ENCODE data around the gene RAB30. TPM values are rescaled to one million over a fixed set of nuclear protein-coding genes. Genes with fewer than 3 reads are reported as not detected.

Gene RAB30
- polyA plus RNA-seq, 3 donors, result 0.11 to 0.67 (median 0.54) TPM

DNA sequence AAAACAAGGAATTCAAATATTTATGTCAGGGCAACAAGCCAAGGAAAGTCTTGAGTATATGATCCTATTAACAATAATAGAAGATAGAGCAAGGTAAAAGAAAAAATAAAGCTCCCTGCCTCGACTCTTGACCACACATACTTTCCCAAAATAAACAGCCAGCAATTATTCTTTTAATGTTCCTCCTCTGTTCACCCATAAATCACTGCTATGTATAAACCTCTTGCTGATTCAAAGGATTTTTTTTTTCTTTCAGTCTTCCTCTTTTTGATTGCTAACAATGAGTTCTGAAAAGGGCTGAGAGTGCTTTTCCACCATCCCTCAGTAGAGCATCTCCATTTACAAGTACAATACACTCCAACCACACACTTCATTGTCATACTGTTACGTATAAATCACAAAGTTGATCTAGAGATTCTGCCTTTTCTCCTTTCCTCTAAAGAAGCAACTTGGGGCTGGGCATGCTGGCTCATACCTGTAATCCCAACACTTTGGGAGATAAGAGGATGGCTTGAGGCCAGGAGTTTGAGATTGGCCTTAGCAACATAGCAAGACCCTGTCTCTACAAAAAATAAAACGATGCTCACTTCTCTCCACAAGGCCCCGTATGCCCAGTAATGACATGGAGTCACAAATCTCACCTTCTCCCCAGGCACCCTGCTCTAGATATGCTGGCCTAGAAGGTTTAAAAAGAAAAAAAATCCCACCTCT, 24.0 kb downstream of the RAB30 start:
- Histone ChIP-seq H3K36me3 (replicated peaks in 1 of 2; ENCODE audit: control insufficient read depth in 1 of 2, insufficient read depth in 2 of 2, low read length in 2 of 2) (no peaks in the 10 kb centered on the region), H3K79me2 (ENCODE audit: insufficient read depth, low read length) (no peaks in the 10 kb centered on the region), H3K27me3 (ENCODE audit: control insufficient read depth in 2 of 2, insufficient read depth in 2 of 2, low read length in 2 of 2) (no peaks in the 10 kb centered on the region), H2AFZ (ENCODE audit: insufficient read depth, low read depth, low read length, poor library complexity, severe bottlenecking) (no peak overlapping the region), H3K4me3 (replicated peaks in 1 of 3; ENCODE audit: low read depth in 2 of 3, low read length in 3 of 3) (no peak overlapping the region), H3K4me2 (replicated peaks; ENCODE audit: extremely low read depth, low read length, poor library complexity, severe bottlenecking) (no peak overlapping the region), H3K27ac (ENCODE audit: low read depth in 1 of 2, low read length in 2 of 2) (no peak overlapping the region), H3K9ac (ENCODE audit: insufficient read depth, low read length, poor library complexity, severe bottlenecking) (no peak overlapping the region), H3K4me1 (ENCODE audit: control insufficient read depth in 1 of 2, insufficient read depth in 2 of 2, low read length in 2 of 2) (no peaks in the 10 kb centered on the region), H3K9me3 (replicated peaks in 1 of 2; ENCODE audit: control insufficient read depth in 1 of 2, insufficient read depth in 1 of 2, low read length in 2 of 2) (no peaks in the 10 kb centered on the region), H4K20me1 (ENCODE audit: insufficient read depth, low read length) (no peaks in the 10 kb centered on the region)
- H3K27ac Mint-ChIP-seq, result no peak overlapping the region
- H3K36me3 Mint-ChIP-seq, result no peaks in the 10 kb centered on the region
- peaks cover 0 to 10% (median 0%) of the 10 kb centered on the region in 3 donors for H3K27me3 Mint-ChIP-seq (ENCODE audit: low read depth in 3 of 3)
- no peaks in the 10 kb centered on the region for H3K9me3 Mint-ChIP-seq
- intact Hi-C loops (cut with micrococcal nuclease), result no loop called here
- no peaks in the 10 kb centered on the region for H3K4me1 Mint-ChIP-seq
- 92% methylated on average over 2 of the region's 4 CpGs for WGBS (ENCODE audit: insufficient coverage)
- TF ChIP-seq, protein P1, sequence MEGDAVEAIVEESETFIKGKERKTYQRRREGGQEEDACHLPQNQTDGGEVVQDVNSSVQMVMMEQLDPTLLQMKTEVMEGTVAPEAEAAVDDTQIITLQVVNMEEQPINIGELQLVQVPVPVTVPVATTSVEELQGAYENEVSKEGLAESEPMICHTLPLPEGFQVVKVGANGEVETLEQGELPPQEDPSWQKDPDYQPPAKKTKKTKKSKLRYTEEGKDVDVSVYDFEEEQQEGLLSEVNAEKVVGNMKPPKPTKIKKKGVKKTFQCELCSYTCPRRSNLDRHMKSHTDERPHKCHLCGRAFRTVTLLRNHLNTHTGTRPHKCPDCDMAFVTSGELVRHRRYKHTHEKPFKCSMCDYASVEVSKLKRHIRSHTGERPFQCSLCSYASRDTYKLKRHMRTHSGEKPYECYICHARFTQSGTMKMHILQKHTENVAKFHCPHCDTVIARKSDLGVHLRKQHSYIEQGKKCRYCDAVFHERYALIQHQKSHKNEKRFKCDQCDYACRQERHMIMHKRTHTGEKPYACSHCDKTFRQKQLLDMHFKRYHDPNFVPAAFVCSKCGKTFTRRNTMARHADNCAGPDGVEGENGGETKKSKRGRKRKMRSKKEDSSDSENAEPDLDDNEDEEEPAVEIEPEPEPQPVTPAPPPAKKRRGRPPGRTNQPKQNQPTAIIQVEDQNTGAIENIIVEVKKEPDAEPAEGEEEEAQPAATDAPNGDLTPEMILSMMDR (IDR thresholded peaks at IDR 0.05), result no peak
- no peak overlapping the region for H3K4me3 Mint-ChIP-seq
- no peak for DNase-seq

DNA sequence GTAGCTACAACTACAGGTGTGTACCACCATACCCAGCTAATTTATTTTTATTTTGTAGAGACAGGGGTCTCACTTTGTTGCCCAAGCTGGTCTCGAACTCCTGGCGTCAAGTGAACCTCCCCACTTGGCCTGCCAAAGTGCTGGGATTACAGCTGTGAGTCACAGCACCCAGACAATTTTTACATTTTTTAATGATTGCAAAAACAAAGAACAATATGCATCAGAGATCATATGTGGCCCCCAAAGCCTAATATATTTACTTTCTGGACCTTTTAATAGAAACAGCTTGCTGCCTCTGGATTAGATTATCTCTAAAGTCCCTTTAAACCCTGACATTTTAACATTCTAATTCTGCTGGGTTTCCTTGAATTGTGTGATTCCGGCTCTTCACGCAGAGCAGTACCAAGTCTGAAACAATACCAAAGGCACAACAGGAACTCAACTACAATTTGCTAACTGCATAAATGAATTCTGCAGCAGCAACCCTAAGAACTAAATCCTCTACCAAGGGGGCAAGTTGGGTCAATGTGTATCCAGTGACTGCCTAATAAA, 25.0 kb downstream of the RAB30 start:
- Mint-ChIP-seq H3K4me3 (no peak overlapping the region), H3K36me3 (no peaks in the 10 kb centered on the region), H3K27me3 (ENCODE audit: low read depth in 3 of 3) (peaks cover 0 to 8% (median 0%) of the 10 kb centered on the region in 3 donors), H3K9me3 (no peaks in the 10 kb centered on the region), H3K4me1 (no peaks in the 10 kb centered on the region), H3K27ac (no peak overlapping the region)
- no peak overlapping the region for H3K9ac ChIP-seq (ENCODE audit: insufficient read depth, low read length, poor library complexity, severe bottlenecking)
- WGBS (ENCODE audit: insufficient coverage), result 93% methylated on average over 3 of the region's 4 CpGs
- H2AFZ ChIP-seq (ENCODE audit: insufficient read depth, low read depth, low read length, poor library complexity, severe bottlenecking), result no peak overlapping the region
- H4K20me1 ChIP-seq (ENCODE audit: insufficient read depth, low read length), result no peaks in the 10 kb centered on the region
- no peaks in the 10 kb centered on the region for H3K9me3 ChIP-seq (replicated peaks in 1 of 2; ENCODE audit: control insufficient read depth in 1 of 2, insufficient read depth in 1 of 2, low read length in 2 of 2)
- H3K27ac ChIP-seq (ENCODE audit: low read depth in 1 of 2, low read length in 2 of 2), result no peak overlapping the region
- no peaks in the 10 kb centered on the region for H3K79me2 ChIP-seq (ENCODE audit: insufficient read depth, low read length)
- no peak overlapping the region for H3K4me2 ChIP-seq (replicated peaks; ENCODE audit: extremely low read depth, low read length, poor library complexity, severe bottlenecking)
- no peaks in the 10 kb centered on the region for H3K27me3 ChIP-seq (ENCODE audit: control insufficient read depth in 2 of 2, insufficient read depth in 2 of 2, low read length in 2 of 2)
- H3K4me3 ChIP-seq (replicated peaks in 1 of 3; ENCODE audit: low read depth in 2 of 3, low read length in 3 of 3), result no peak overlapping the region
- no peaks in the 10 kb centered on the region for H3K36me3 ChIP-seq (replicated peaks in 1 of 2; ENCODE audit: control insufficient read depth in 1 of 2, insufficient read depth in 2 of 2, low read length in 2 of 2)
- DNase-seq, result no peak
- intact Hi-C loops (cut with micrococcal nuclease), result no loop called here
- no peaks in the 10 kb centered on the region for H3K4me1 ChIP-seq (ENCODE audit: control insufficient read depth in 1 of 2, insufficient read depth in 2 of 2, low read length in 2 of 2)
- TF ChIP-seq, protein P1 (IDR thresholded peaks at IDR 0.05), result no peak

Data from CD14-positive monocyte (primary cell).